Esophagus mucosa (tissue), 1 donor: ENCODE data around the gene MPV17. TPM values are rescaled to one million over a fixed set of nuclear protein-coding genes. Genes with fewer than 3 reads are reported as not detected.
"Not testable (repeated sequence)": the region's sequence is repeated elsewhere in the genome, so short reads cannot be mapped to it uniquely, and the experiment has no call there.

Experiments
- ATAC-seq: fragments of 200-7000 bp; cut with Tn5 transposase; one replicate; pipeline ENCODE4 v1.9.1; 2020
- total RNA-seq: library from RNA; stranded (reverse); gene quantifications from one replicate; pipeline ENCODE4 v1.2.4, GENCODE V29; 2023
- donor health status: DM: yes; HTN: yes; CAD: no.

The MPV17 gene, protein sequence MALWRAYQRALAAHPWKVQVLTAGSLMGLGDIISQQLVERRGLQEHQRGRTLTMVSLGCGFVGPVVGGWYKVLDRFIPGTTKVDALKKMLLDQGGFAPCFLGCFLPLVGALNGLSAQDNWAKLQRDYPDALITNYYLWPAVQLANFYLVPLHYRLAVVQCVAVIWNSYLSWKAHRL
- total RNA-seq = 42.7 TPM

DNA sequence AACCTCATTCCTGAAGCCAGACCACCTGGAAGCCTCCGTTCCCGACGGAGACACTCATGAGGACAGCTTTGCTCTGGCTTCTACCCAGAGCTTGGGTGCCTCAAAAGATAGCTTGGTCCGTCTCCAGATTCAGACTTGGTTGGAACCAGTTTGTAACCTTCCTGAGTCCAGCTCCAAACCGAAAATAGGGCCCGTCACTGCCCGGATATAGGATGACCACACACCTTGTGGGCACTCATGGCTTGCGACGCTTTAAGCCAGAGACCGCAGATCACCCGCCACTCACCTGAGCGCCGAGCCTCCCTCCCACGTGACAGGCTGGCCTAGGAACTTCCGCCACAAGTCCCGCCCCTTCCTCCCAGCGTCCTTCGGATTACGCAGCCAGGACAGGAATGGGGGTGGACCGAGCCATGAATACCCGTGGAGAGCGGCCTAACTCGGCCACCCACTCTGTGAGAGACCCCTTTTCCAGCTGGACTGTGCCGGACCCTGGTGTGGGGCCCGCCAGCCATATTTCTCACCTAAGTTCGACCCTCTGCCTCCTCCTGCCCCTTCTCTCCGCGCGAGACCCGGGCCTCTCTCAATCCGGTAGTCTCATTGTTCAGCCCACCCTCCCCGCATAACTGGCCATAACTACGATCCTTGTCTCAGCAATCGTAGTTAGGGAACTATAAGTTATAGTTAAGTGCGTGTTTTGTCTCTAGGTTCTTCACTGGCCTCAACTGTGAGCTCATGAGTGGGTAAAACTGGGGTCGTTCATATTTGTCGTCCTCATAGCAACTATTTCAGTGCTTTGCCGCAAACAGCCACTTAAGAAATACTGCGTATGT, at the start of gene MPV17:
MPV17 (minus strand) TSS at position 332 of the 830 bp plus-strand sequence. CDS start 580 bp downstream, outside the sequence.
- ATAC-seq = peak; percentile 93

DNA sequence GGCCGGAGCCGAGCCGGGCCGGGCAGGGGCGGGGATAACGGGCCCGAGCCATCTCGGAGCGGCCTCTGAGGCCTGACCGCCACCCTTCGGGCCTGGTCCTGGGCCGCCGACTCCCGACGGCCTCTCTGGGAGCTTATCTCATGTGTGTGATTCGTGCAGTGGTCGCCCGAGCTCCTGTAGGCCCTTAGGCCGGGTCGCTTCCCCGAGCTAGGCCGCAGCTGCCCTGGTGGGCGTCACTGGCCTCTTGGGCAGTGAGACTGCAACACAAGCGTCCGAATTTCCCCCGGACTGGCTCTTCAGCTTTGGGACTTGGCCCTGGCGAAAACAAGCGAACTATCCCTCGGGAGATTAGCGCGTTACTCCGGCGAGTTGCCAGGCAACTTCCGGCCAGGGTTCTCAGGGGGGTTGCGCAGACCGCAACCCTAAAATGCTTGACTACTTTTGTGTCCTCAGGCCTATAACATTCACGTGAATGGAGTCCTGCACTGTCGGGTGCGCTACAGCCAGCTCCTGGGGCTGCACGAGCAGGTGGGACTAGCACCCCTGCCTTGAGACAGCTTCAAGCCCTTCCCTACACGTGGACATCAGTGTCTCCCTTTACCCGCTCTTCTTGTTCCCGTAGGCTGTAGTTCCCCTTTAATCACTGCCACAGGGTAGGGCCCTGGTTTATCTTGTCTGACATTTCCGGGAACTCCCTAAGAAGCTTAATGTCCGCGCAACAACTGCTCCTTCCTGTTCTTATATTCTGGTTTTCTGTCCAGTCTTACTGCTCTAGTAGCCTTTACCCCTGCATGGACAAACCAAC, 48.1 kb upstream of the MPV17 start:
- peak; percentile 58 for ATAC-seq

DNA sequence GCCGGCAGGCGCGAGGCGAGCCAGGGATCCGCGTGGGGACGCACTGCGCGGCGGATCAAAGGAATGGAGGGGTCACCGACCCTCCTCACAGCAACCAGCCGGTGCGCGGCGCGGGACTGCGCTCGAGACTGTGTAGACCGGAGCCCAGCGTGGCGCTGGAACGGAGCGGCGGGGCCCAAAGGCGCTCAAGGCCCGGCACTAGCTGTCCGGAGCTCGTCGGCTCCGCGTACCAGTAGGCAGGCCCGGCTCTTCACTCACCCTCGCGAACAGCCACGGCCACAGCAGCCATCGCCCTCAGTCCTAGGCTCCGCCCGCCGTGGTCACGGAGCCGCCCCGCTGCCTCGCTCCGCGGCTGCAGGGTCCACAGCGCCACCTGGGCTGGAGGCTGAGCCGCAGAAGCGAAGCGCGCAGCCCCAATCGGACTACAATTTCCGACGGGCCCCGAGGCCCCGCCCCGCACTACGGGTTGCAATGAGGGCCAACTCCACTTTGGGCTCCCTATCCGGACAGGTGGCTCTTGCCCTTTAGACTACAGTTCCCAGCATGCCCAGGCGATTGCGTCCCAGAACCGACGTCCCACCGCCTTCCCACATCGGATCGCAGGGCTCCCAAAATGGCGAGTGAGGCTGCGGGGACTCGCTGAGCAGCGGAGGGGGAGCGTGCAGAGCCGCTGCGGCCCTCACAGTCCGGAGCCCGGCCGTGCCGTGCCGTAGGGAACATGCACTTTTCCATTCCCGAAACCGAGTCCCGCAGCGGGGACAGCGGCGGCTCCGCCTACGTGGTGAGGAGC, 47.3 kb upstream of the MPV17 start, which contains the start of the genes EIF2B4 and SNX17:
EIF2B4 (minus strand) TSS at position 313 of the 790 bp plus-strand sequence; CDS start at position 289, 24 bp downstream.
SNX17 (plus strand) TSS at position 591 of the 790 bp plus-strand sequence; CDS start at position 719, 128 bp downstream.
- peak; percentile 93 for ATAC-seq

DNA sequence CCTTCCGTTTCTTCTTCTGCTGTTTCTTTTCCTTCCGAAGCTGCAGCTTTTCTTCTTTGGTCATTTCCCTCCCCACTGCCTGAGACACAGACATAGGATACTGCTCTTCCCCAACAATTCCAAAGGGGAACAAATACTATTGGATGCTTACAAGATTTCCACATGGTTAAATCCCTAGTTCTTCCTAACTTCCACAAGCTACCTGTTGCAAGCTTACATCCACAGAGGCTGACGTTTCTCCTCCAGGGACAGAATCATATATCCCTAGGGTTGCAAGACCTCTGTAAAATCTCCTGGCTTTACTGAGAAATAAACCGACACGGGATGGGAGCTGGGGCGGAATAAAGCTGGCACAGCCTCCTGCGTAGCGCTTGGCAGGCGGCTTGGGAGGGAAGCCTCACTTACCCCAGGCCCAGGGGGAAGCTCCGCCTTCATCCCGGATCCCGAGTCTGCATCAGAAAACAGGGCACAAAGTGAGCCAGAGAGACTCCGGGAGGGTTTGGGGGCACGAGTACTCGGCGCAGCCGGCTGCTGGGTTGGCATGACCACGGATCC, 46.7 kb upstream of the MPV17 start:
- peak; percentile 30 for ATAC-seq

DNA sequence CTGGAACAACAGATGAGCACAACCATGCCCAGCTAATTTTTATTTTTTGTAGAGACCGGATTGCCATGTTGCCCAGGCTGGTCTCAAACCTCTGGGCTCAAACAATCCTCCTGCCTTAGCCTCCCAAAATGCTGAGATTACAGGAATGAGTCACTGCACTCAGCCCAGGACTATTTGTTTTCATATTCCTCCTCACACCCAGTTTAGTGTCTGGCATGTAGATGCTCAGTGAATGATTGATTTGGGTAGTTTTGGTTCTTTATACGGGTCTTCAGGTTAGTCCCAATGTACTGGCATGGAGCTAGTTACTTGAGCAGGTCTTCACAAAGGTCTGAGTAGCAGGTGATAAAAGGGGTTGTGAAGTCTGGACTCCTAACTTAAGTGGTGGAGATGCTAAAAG, 41.0 kb upstream of the MPV17 start:
- no peak for ATAC-seq

DNA sequence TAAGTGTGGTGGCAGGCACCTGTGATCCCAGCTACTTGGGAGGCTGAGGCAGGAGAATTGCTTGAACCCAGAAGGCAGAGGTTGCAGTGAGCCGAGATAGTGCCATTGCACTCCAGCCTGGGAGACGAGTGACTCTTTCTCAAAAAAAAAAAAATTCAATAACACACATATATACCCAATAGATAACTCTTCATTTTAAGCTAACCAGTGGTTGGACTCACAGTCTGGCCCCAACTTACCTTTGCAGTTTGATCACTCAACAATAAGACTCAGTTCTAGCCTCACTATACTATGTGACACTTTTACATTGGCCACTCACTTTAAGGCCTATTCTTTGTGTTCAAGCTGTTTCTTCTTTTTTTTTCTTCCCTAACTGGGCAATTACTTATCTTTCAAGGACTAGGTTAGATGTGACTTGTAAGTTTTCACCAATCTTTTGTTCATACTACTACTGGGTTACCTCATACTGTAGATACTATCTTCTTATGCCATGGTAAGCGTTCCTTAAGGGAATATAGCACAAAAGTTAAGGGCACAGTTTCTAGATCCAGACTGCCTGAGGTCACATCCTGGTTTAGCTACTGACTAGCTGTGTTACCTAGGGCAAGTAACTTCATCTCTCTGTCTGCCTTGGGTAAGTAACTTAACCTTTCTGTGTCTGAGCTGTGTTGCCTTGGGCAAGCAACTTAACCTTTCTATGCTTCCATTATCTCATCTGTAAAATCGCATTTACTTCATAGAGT, 40.0 kb upstream of the MPV17 start:
- no peak for ATAC-seq

DNA sequence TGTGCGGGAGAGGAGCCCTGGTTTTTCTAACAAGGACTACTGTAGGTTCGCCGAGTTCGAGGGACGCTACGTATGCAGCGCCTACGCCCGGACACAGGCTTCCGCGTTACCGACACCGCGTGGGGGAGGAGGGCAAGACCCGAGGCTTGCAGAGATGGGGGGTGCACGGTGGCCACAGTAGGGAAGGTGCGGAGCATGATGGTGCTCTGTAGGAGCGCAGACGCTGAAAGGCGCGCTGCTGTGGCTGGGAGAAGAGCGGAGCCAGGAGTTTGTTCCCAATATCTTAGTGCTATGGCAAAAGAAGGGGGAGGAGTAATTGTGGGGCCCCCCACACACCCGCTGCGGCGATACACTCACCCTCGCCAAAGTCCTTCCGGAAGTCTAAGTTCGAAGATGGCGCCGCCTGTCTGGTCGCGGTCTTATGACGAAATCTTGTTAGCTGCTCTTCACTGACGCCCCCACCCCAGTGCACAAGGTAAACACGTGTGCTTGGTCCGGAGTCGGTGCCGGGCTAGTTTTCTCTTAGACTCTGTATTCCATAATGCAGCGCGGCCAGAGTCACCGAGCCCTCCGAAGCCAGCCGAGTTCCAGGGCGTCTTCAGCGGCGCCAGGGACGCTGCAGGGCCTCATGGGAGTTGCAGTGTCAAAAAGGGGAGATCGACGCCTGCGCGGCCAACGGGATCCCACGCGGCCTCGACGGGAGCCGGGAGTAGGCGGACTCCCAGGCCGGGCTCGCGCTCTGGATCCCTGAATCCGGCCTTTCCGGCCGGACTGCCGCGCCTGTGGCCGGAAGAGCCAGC, 33.7 kb upstream of the MPV17 start, which contains the start of gene GTF3C2:
GTF3C2 (minus strand) TSS at position 383 of the 800 bp plus-strand sequence. CDS start 13,210 bp downstream, outside the sequence.
- peak; percentile 93 for ATAC-seq

DNA sequence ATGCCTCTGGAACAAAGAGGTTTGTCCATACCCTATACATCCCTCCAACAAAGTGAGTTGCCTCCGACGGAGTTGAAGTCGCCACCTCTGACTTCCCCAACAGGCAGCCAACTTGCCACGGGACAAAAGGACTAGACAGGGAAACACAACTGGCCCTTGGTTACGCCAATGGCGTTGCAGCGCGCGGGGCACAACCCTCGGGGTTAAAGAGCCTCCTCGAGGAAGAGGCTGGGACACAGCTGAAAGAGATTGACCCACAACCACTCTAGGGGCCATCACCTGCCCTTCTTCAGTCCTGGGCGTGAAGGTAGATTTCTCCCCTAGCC, 33.1 kb upstream of the MPV17 start:
- peak; percentile 45 for ATAC-seq

DNA sequence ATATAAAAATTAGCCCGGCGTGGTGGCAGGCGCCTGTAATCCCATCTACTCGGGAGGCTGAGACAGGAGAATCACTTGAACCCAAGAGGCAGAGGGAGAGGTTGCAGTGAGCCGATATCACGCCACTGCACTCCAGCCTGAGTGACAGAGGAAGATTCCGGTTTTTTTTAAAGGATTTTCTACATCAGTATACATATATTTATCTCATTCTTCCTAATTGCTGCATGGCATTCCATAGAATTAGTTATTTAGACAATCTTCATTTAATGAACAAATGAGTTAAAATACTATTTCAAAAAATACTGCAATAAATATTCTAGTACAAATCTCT, 31.7 kb upstream of the MPV17 start:
- no peak for ATAC-seq

DNA sequence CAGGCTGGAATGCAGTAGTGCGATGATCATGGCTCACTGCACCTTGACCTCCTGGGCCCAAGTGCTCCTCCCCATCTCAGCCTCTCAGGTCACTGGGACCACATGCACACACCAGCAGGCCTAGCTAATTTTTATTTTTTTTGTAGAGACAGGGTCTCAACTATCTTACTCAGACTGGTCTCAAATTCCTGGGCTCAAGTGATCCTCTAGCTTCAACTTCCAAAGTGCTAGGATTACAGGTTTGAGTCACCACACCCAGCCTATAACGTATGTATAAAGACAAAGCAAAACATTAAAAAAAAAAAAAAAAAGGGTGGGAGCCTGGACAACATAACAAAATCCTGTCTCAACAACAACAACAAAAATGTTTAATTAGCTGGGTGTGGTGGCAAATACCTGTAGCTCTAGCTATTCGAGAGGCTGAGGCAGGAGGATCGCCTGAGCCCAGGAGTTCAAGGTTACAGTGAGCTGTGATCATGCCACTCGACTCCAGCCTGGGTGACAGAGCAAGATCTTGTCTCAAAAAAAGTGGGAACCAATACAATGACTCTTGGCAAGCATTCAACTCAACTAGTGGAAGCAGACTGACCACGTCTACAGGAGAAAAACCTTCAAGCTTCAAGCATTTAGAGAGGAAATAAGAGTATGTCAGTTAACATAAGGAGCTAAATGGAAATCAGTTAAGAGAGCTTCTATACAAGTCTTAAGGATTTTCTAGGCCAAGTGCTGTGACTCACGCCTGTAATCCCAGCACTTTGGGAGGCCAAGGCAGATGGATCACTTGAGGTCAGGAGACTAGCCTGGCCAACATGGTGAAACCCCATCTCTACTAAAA, 31.1 kb upstream of the MPV17 start:
- ATAC-seq = no peak

DNA sequence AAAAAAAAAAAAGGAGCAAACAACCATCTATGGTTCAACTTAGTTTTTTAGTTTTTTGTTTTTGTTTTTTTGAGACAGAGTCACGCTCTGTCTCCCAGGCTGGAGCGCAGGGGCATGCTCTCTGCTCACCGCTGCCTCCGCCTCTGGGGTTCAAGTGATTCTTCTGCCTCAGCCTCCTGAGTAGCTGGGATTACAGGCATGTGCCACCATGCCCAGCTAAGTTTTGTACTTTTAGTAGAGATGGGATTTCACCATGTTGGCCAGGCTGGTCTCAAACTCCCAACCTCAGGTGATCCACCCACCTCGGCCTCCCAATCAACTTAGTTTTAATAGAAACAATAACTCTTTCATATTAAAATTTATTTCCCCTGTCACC, 30.5 kb upstream of the MPV17 start:
- ATAC-seq = not testable (repeated sequence)

DNA sequence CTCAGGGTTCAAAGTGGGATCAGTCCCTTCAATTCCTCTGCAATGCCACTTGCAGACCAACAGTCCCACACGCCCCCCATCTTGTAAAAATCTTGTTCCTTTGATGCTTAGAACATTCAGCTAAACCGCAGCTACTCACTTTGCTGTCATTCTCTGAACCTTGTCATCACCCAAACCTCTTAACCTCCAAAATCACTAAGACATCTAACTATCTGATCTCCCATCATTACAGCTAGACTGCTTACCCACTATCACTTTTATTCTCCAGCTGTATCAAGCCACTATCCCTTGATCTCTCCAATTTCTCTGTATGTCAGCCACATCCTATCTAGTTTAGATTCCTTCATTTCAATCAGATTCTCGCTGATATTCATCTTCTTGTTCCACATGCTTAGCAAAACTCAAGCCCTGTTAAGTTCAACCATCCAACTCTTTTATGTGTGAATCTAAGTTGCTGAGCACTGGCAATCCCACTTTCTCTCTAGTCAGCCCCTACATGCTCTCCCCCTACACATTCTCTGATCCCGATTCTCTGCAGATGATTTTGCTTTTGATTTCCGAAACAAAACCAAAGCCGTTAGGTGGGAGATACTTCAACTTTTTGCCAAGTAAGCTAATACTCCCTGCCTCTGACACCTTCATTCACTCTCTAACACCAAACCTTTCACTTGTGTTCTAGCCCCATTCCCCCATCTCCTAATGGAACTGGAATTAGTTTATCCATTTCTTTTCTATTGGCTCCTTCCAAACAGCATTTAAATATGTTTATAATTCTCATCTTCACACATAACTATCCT, 29.1 kb upstream of the MPV17 start:
- ATAC-seq = no peak

DNA sequence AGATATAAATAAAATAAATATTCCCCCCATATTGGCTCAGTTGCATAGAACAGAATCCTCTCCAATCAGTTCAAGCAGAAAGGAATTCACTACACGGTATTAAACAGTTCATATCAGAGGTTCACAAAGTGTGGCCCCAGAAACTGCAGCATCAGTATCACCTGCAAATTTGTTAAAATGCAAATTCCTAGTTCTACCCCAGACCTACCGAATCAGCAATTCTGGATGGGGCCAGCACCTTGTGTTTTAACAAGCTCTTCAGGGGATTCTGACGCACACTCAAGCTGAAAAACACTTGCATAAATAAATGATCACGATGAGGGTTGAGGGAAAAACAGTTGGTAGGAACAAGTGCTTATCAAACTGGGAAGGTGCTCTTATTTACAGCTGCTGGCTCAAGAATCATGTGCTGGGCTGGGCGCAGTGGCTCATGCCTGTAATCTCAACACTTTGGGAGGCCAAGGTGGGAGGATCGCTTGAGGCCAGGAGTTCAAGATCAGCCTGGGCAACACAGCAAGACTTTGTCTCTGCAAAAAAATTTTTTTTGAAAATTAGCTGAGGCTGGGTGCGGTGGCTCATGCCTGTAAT, 27.3 kb upstream of the MPV17 start:
- no peak for ATAC-seq

DNA sequence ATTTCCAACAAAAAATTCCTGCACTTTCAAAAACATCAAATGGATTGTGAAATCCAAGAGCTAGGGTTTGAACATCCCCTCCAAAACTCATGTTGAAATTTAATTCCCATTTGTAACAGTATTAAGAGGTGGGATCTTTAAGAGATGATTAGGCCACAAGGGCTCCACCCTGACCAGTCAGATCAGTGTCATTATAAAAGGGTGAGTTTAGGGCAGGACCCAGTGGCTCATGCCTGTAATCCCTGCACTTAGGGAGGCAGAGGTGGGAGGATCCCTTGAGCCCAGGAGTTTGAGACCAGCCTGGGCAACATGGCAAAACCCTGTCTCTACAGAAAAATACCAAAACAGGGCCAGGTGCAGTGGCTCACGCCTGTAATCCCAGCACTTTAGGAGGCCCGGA, 24.7 kb upstream of the MPV17 start:
- ATAC-seq = peak; percentile 87

DNA sequence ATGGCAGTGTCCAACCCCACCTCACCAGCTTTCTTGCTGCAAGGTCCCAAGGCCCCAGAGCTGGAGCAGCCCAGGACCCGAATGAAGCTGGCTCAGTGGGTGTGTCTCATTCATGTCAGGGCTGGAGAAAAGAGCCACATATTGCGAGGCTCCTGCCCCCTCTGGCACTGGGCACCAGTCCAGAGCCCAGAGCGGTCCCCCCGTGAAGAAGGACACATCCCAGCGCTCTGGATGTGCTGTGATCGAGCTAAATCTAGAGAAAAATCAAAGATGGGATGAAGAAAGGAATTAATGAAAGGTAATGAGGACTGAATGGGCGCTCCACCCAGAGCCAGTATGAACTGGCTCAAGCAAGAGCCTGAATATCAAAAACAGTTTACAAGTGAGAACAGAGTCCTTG, 13.3 kb upstream of the MPV17 start:
- ATAC-seq = no peak

DNA sequence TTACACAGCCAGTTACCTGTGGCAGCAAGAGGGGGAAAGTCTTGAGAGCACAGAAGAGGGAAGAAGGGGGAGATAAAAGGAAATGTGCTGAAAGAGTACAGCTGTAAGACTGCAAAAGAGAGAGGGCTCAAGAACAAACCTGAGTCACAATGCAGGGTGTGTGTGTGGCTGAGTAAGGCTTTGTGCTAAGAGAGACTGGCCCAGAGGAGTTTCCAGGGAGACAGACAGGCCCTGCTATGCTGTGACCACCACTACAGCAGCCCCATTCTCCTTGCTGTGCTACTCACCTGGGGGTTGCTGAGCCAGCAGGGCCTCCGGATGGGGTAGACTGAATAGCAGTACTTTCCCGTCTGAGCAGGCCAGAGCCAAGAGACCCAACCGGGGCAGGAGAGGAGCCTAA, 12.4 kb upstream of the MPV17 start:
- ATAC-seq = peak; percentile 55

DNA sequence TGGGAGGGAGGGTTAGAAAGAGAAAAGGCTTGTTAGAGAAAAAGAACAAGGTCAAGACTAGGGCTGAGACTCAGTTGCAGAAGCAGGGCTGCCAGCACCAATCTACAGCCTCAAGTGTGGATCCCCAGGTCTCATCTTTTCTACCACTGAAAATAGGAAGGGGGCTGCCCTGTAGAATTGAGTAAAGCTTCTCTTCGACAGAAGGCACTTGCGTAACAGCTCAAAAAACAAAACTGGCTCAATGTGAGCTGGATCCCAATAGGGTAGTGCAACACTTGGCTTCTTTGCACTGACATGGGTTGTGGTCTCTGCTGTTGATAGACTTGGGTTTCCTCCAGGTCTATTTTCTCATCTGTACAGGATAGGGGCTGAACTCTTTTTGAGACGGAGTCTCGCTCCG, 1.8 kb upstream of the MPV17 start:
- no peak for ATAC-seq

DNA sequence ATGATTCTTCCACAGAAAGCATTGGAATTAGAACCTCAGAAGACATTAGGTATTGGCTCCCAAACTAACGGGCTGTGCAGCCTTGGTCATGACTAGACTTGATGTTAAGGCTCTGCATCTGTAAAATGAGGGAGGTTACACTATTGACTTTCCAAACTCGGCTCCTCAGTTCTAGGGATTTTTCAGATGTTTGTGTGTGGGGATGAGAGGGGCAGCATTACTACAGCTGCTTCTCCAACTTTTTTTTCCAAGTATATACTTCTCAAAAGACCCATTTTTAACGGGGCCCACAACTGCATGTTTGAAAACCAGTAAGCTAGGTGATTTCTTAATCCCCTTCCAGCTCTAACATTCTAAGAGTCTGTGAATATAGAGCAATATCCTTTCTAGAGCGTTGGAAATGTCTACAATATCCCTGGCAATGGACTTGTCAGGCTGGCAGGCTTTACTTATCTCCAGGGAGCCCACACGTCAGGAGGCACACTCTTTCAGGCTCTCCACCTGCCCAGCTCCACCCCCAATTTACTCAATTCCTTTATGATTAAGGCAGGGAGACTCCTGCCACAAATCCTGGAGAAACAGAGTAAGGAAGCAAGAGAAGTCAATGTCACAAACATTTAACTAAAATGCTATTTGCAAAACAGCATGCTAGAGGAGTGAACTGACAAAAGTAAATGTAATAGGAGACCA, 844 bp upstream of the MPV17 start:
- ATAC-seq = no peak
